ENCODE measurements around the gene PPP1R3D.

PPP1R3D gene

DNA sequence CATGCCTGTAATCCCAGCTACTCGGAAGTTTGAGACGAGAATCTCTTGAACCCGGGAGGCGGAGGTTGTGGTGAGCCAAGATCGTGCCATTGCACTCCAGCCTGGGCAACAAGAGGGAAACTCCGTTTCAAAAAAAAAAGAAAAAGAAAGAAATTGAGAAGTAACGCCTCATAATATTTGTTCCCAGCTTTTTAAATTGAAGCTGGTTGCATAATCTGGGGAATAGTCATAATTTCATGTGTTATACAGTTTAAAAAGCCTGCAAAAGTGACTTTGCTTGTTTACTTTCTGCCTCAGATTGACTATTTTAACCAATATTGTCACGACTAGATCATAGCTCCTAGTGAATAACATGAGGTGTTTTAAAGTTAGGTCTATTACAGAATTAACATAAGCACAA, 7.3 kb upstream of the PPP1R3D start:
- no peak overlapping the region for H3K9ac ChIP-seq (ENCODE audit: low read length)
- H3K36me3 ChIP-seq (ENCODE audit: insufficient read depth, low read length) = peaks cover 29% of the 10 kb centered on the region
- H3K4me1 ChIP-seq (ENCODE audit: insufficient read depth, low read length) = peaks cover 19% of the 10 kb centered on the region
- no peaks in the 10 kb centered on the region for H3K9me3 ChIP-seq (ENCODE audit: low read length)
- no peak overlapping the region for H3K27ac ChIP-seq (ENCODE audit: low read depth, low read length)
- H3K4me3 ChIP-seq (ENCODE audit: low read depth in 1 of 2, low read length in 2 of 2) = no peak overlapping the region
- H3K27me3 ChIP-seq (ENCODE audit: control insufficient read depth in 1 of 2, insufficient read depth in 2 of 2, low read length in 2 of 2) = no peaks in the 10 kb centered on the region

DNA sequence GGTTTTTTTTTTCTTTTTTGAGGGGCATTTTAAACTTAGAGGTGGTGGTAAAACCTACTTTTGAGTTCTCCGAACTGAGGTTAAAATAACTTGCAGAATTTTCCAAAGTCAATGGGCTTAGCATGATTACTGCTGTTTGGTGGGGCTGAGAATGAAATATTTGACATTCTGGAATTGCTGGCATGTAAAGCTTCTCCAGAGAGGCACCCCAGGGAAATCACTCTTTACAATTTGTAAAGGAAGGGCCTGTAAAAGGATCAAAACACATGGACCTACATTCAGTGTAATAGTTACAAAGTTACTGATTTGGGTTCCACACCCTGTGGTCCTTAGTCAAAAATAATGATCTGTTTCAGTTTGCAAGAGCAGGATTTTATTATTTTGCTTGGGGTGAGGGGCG, 5.6 kb upstream of the PPP1R3D start:
- Histone ChIP-seq H3K4me3 (ENCODE audit: low read depth in 1 of 2, low read length in 2 of 2) (no peak overlapping the region), H3K27ac (ENCODE audit: low read depth, low read length) (no peak overlapping the region), H3K9me3 (ENCODE audit: low read length) (no peaks in the 10 kb centered on the region), H3K27me3 (ENCODE audit: control insufficient read depth in 1 of 2, insufficient read depth in 2 of 2, low read length in 2 of 2) (no peaks in the 10 kb centered on the region), H3K4me1 (ENCODE audit: insufficient read depth, low read length) (peaks cover 33% of the 10 kb centered on the region), H3K36me3 (ENCODE audit: insufficient read depth, low read length) (peaks cover 33% of the 10 kb centered on the region), H3K9ac (ENCODE audit: low read length) (peak overlapping the region; percentile 5)

DNA sequence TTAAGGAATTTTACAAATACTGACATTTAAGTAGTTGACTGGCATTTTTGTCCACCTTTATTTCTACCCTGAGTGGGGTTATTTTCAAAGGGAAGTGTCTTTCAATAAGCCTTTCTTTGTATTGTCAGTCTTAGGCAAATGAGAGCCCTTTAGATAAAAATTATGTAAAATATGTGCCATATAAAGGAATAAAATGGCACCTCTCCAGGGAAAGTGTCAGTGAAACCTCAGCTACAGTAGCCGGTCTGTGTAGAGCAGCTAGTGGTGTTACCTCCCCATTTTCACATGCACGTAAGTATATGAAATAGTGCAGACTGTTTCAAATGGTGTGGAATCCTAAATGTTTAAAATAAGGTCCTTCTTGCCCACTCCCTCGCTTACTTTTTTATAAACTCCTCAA, 5.1 kb upstream of the PPP1R3D start:
- H3K9me3 ChIP-seq (ENCODE audit: low read length) = no peaks in the 10 kb centered on the region
- peaks cover 33% of the 10 kb centered on the region for H3K4me1 ChIP-seq (ENCODE audit: insufficient read depth, low read length)
- no peaks in the 10 kb centered on the region for H3K27me3 ChIP-seq (ENCODE audit: control insufficient read depth in 1 of 2, insufficient read depth in 2 of 2, low read length in 2 of 2)
- no peak overlapping the region for H3K27ac ChIP-seq (ENCODE audit: low read depth, low read length)
- peaks cover 33% of the 10 kb centered on the region for H3K36me3 ChIP-seq (ENCODE audit: insufficient read depth, low read length)
- no peak overlapping the region for H3K9ac ChIP-seq (ENCODE audit: low read length)
- H3K4me3 ChIP-seq (ENCODE audit: low read depth in 1 of 2, low read length in 2 of 2) = no peak overlapping the region

GRCh38 chr20:59944726-59945125, 4.6 kb upstream of the PPP1R3D start:
- no peak overlapping the region for H3K4me3 ChIP-seq (ENCODE audit: low read depth in 1 of 2, low read length in 2 of 2)
- H3K9me3 ChIP-seq (ENCODE audit: low read length) = no peaks in the 10 kb centered on the region
- H3K36me3 ChIP-seq (ENCODE audit: insufficient read depth, low read length) = peaks cover 30% of the 10 kb centered on the region
- H3K9ac ChIP-seq (ENCODE audit: low read length) = no peak overlapping the region
- H3K4me1 ChIP-seq (ENCODE audit: insufficient read depth, low read length) = peaks cover 33% of the 10 kb centered on the region
- H3K27ac ChIP-seq (ENCODE audit: low read depth, low read length) = no peak overlapping the region
- H3K27me3 ChIP-seq (ENCODE audit: control insufficient read depth in 1 of 2, insufficient read depth in 2 of 2, low read length in 2 of 2) = no peaks in the 10 kb centered on the region

DNA sequence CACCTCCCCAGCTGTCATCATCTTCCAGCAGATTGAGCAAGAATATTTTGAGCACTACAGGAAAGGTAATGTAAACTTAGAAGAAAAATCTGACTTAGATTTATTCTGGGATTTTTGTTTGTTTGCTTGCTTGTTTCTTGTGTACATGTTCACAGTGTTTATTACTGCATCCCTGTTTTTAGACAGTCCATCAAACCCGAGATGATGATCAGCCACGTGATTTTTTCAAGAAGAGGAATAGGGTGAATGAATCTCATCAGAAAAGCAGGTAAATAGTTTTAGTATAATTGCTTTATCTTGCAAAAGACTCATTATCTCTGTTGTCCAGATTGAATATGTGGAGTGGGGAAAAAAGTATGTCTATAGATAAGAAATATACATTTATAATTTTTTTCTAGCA, 2.1 kb upstream of the PPP1R3D start:
- Histone ChIP-seq H3K9me3 (ENCODE audit: low read length) (no peaks in the 10 kb centered on the region), H3K27ac (ENCODE audit: low read depth, low read length) (no peak overlapping the region), H3K4me1 (ENCODE audit: insufficient read depth, low read length) (peaks cover 55% of the 10 kb centered on the region), H3K36me3 (ENCODE audit: insufficient read depth, low read length) (peaks cover 30% of the 10 kb centered on the region), H3K4me3 (ENCODE audit: low read depth in 1 of 2, low read length in 2 of 2) (no peak overlapping the region), H3K27me3 (ENCODE audit: control insufficient read depth in 1 of 2, insufficient read depth in 2 of 2, low read length in 2 of 2) (no peaks in the 10 kb centered on the region), H3K9ac (ENCODE audit: low read length) (no peak overlapping the region)

- Histone ChIP-seq H3K4me3 (ENCODE audit: low read depth in 1 of 2, low read length in 2 of 2) (peak overlapping the region; percentile 61 to 72), H3K27me3 (ENCODE audit: control insufficient read depth in 1 of 2, insufficient read depth in 2 of 2, low read length in 2 of 2) (no peaks in the 10 kb centered on the region), H3K9me3 (ENCODE audit: low read length) (no peaks in the 10 kb centered on the region), H3K9ac (ENCODE audit: low read length) (peak overlapping the region; percentile 63), H3K36me3 (ENCODE audit: insufficient read depth, low read length) (peaks cover 30% of the 10 kb centered on the region), H3K4me1 (ENCODE audit: insufficient read depth, low read length) (peaks cover 64% of the 10 kb centered on the region), H3K27ac (ENCODE audit: low read depth, low read length) (peak overlapping the region; percentile 100)
Observed at GRCh38 chr20:59940956-59941294, 820 bp upstream of the PPP1R3D start.

GRCh38 chr20:59939879-59940128, 301 bp downstream of the PPP1R3D start:
- H3K27me3 ChIP-seq (ENCODE audit: control insufficient read depth in 1 of 2, insufficient read depth in 2 of 2, low read length in 2 of 2) = no peaks in the 10 kb centered on the region
- peaks cover 52% of the 10 kb centered on the region for H3K4me1 ChIP-seq (ENCODE audit: insufficient read depth, low read length)
- no peaks in the 10 kb centered on the region for H3K9me3 ChIP-seq (ENCODE audit: low read length)
- peak overlapping the region; percentile 67 for H3K9ac ChIP-seq (ENCODE audit: low read length)
- H3K27ac ChIP-seq (ENCODE audit: low read depth, low read length) = peak overlapping the region; percentile 100
- peaks cover 27% of the 10 kb centered on the region for H3K36me3 ChIP-seq (ENCODE audit: insufficient read depth, low read length)
- H3K4me3 ChIP-seq (ENCODE audit: low read depth in 1 of 2, low read length in 2 of 2) = peak overlapping the region; percentile 60 to 72

GRCh38 chr20:59939052-59939878, 840 bp downstream of the PPP1R3D start:
- peak overlapping the region; percentile 67 for H3K9ac ChIP-seq (ENCODE audit: low read length)
- peaks cover 47% of the 10 kb centered on the region for H3K4me1 ChIP-seq (ENCODE audit: insufficient read depth, low read length)

DNA sequence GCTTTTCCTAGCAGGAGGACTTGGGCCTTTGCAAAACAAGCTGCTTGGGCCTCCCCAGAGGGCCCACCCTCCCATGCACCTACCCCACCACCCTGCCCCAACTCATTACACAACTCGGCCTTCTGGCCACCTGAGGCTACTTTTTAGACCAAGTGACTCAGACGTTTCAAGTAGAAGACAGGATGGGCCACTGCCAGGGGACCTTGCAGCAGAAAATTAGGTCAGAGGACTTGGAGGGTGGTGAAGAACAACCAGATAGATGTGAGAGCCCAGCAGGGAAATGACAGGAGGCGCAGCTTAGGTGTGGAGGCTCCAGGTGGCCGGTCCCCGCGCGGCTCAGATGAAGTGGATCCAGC, 1.4 kb downstream of the PPP1R3D start:
- peaks cover 17% of the 10 kb centered on the region for H3K36me3 ChIP-seq (ENCODE audit: insufficient read depth, low read length)
- H3K4me1 ChIP-seq (ENCODE audit: insufficient read depth, low read length) = peaks cover 47% of the 10 kb centered on the region
- H3K9me3 ChIP-seq (ENCODE audit: low read length) = no peaks in the 10 kb centered on the region
- no peaks in the 10 kb centered on the region for H3K27me3 ChIP-seq (ENCODE audit: control insufficient read depth in 1 of 2, insufficient read depth in 2 of 2, low read length in 2 of 2)
- H3K4me3 ChIP-seq (ENCODE audit: low read depth in 1 of 2, low read length in 2 of 2) = peak overlapping the region in 1 of 2 donors; percentile 51
- no peak overlapping the region for H3K9ac ChIP-seq (ENCODE audit: low read length)
- H3K27ac ChIP-seq (ENCODE audit: low read depth, low read length) = no peak overlapping the region

More at GRCh38 chr20:59939052-59939878, 840 bp downstream of the PPP1R3D start:
- Histone ChIP-seq H3K36me3 (ENCODE audit: insufficient read depth, low read length) (peaks cover 22% of the 10 kb centered on the region), H3K27ac (ENCODE audit: low read depth, low read length) (peak overlapping the region; percentile 100), H3K27me3 (ENCODE audit: control insufficient read depth in 1 of 2, insufficient read depth in 2 of 2, low read length in 2 of 2) (no peaks in the 10 kb centered on the region), H3K9me3 (ENCODE audit: low read length) (no peaks in the 10 kb centered on the region), H3K4me3 (ENCODE audit: low read depth in 1 of 2, low read length in 2 of 2) (peak overlapping the region; percentile 60 to 72)

DNA sequence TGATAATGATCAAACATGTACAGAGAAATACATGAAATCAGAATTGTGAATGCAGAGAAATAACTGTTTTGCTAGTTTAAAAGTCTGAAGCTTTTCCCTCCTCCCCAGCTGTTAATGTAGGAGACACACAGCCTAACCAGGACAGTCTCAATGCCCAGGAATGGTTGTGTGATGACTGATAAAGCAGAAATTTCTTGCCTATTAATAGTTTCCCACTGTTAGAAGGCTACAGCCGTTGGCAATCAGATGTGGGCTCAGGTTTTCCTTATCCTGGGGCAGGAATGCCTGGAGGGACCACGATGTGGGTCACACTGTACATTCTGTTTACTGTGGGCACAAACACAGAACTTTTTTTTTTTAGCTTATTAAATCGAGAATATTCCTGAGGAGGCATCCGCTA, 1.9 kb downstream of the PPP1R3D start:
- H3K27ac ChIP-seq (ENCODE audit: low read depth, low read length) = no peak overlapping the region
- no peaks in the 10 kb centered on the region for H3K9me3 ChIP-seq (ENCODE audit: low read length)
- H3K36me3 ChIP-seq (ENCODE audit: insufficient read depth, low read length) = peaks cover 13% of the 10 kb centered on the region
- no peak overlapping the region for H3K9ac ChIP-seq (ENCODE audit: low read length)
- H3K27me3 ChIP-seq (ENCODE audit: control insufficient read depth in 1 of 2, insufficient read depth in 2 of 2, low read length in 2 of 2) = no peaks in the 10 kb centered on the region
- H3K4me1 ChIP-seq (ENCODE audit: insufficient read depth, low read length) = peaks cover 47% of the 10 kb centered on the region
- peak overlapping the region in 1 of 2 donors; percentile 51 for H3K4me3 ChIP-seq (ENCODE audit: low read depth in 1 of 2, low read length in 2 of 2)

DNA sequence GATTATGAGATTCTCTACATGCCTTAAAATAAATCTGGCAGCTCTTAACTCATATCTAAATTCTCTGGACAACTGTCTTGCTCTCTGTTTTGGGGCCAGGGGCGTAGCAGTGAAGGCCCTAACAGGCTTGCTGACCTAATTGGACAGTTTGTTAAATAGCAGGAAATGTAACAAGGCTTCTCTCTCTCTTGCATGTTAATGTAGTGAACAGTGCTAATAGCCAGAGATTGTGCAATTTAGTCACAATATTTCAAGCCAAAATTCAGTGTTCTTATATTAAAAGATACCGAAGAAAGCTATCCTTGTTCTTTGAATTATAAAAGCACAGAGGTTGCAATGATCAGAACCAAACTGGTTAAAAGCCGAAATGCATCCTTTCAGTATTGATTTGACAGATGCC, 3.0 kb downstream of the PPP1R3D start:
- H3K4me3 ChIP-seq (ENCODE audit: low read depth in 1 of 2, low read length in 2 of 2) = no peak overlapping the region
- peaks cover 2% of the 10 kb centered on the region for H3K36me3 ChIP-seq (ENCODE audit: insufficient read depth, low read length)
- no peaks in the 10 kb centered on the region for H3K9me3 ChIP-seq (ENCODE audit: low read length)
- no peaks in the 10 kb centered on the region for H3K27me3 ChIP-seq (ENCODE audit: control insufficient read depth in 1 of 2, insufficient read depth in 2 of 2, low read length in 2 of 2)
- no peak overlapping the region for H3K9ac ChIP-seq (ENCODE audit: low read length)
- peaks cover 45% of the 10 kb centered on the region for H3K4me1 ChIP-seq (ENCODE audit: insufficient read depth, low read length)
- no peak overlapping the region for H3K27ac ChIP-seq (ENCODE audit: low read depth, low read length)

DNA sequence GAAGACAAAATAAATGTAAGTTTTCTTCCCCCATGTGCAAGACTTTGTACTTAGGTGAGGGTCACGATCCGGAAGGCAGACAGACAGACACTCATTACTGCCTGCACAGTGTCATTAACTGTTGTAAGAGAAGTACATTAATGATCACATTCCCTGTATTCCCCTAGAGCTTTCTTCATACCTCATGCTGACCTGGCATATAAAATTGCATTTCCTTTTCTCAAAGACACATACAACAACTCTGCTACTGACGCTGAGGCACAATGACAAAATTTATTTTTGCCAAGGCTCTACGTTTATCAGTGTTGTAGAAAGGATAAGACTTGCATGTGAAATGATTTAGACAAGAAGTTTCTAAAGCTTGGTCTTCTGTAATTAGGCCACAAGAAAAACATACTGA, 3.7 kb downstream of the PPP1R3D start:
- Histone ChIP-seq H3K27ac (ENCODE audit: low read depth, low read length) (no peak overlapping the region), H3K36me3 (ENCODE audit: insufficient read depth, low read length) (no peaks in the 10 kb centered on the region), H3K4me3 (ENCODE audit: low read depth in 1 of 2, low read length in 2 of 2) (no peak overlapping the region), H3K4me1 (ENCODE audit: insufficient read depth, low read length) (peaks cover 38% of the 10 kb centered on the region), H3K27me3 (ENCODE audit: control insufficient read depth in 1 of 2, insufficient read depth in 2 of 2, low read length in 2 of 2) (no peaks in the 10 kb centered on the region), H3K9ac (ENCODE audit: low read length) (no peak overlapping the region), H3K9me3 (ENCODE audit: low read length) (no peaks in the 10 kb centered on the region)
